ENCODE results near the gene MBD3. TPM values are rescaled to one million over a fixed set of nuclear protein-coding genes. Genes with fewer than 3 reads are reported as not detected.

The MBD3 gene
- total and polyA plus RNA-seq, 4 donors: 12.4 to 57.6 (median 50.2) TPM

- Histone ChIP-seq H3K9ac (ENCODE audit: low read depth in 1 of 2, low read length in 2 of 2) (no peak overlapping the region), H3K36me3 (ENCODE audit: control insufficient read depth in 4 of 4, insufficient read depth in 3 of 4, low read depth in 1 of 4, low read length in 3 of 4) (peaks cover 0 to 3% (median 0%) of the 10 kb centered on the region in 4 donors), H3K4me1 (ENCODE audit: control insufficient read depth in 4 of 4, insufficient read depth in 4 of 4, low read length in 3 of 4) (no peaks in the 10 kb centered on the region), H3K27ac (ENCODE audit: low read depth in 1 of 2, low read length in 2 of 2) (no peak overlapping the region), H3K4me3 (ENCODE audit: low read depth in 1 of 3, low read length in 3 of 3) (no peak overlapping the region), H3K27me3 (ENCODE audit: control insufficient read depth in 4 of 4, insufficient read depth in 4 of 4, low read length in 3 of 4) (no peaks in the 10 kb centered on the region), H3K9me3 (ENCODE audit: control insufficient read depth in 4 of 4, low read length in 3 of 4) (no peaks in the 10 kb centered on the region)
- 96% methylated on average over 121 of the region's 121 CpGs for WGBS
- TF ChIP-seq EGR1 (IDR thresholded peaks at IDR 0.05; ENCODE audit: low read depth in 2 of 2) (no peak), CTCF (IDR thresholded peaks at IDR 0.05; ENCODE audit: low read depth, low read length, missing input control) (no peak), TAF1 (conservative IDR thresholded peaks at IDR 0.05) (no peak), FOXA1 (IDR thresholded peaks at IDR 0.05) (no peak), RAD21 (IDR thresholded peaks at IDR 0.05) (no peak), JUND (IDR thresholded peaks at IDR 0.05) (no peak), HNF4G (IDR thresholded peaks at IDR 0.05) (no peak), REST (IDR thresholded peaks at IDR 0.05) (no peak)
- DNase-seq (ENCODE audit: low spot score): no peak
These were observed 36.9 kb downstream of the MBD3 start for GRCh38 chr19:1555487-1556389.

GRCh38 chr19:1554968-1555367, 37.7 kb downstream of the MBD3 start:
- Histone ChIP-seq H3K9ac (ENCODE audit: low read depth in 1 of 2, low read length in 2 of 2) (no peak overlapping the region), H3K27me3 (ENCODE audit: control insufficient read depth in 4 of 4, insufficient read depth in 4 of 4, low read length in 3 of 4) (no peaks in the 10 kb centered on the region), H3K4me3 (ENCODE audit: low read depth in 1 of 3, low read length in 3 of 3) (no peak overlapping the region), H3K4me1 (ENCODE audit: control insufficient read depth in 4 of 4, insufficient read depth in 4 of 4, low read length in 3 of 4) (no peaks in the 10 kb centered on the region), H3K27ac (ENCODE audit: low read depth in 1 of 2, low read length in 2 of 2) (no peak overlapping the region), H3K9me3 (ENCODE audit: control insufficient read depth in 4 of 4, low read length in 3 of 4) (no peaks in the 10 kb centered on the region), H3K36me3 (ENCODE audit: control insufficient read depth in 4 of 4, insufficient read depth in 3 of 4, low read depth in 1 of 4, low read length in 3 of 4) (peaks cover 0 to 3% (median 0%) of the 10 kb centered on the region in 4 donors)
- WGBS: 92% methylated on average over 24 of the region's 24 CpGs
- no peak for DNase-seq (ENCODE audit: low spot score)
- no peak for TF ChIP-seq JUND (IDR thresholded peaks at IDR 0.05)
- no peak for TF ChIP-seq NR2F2 (IDR thresholded peaks at IDR 0.05)
- TF ChIP-seq RXRA (IDR thresholded peaks at IDR 0.05): no peak
- TF ChIP-seq REST (IDR thresholded peaks at IDR 0.05): no peak
- no peak for TF ChIP-seq TAF1 (conservative IDR thresholded peaks at IDR 0.05)
- no peak for TF ChIP-seq HNF4A (conservative IDR thresholded peaks at IDR 0.05)
- TF ChIP-seq YY1 (IDR thresholded peaks at IDR 0.05): no peak
- no peak for TF ChIP-seq FOXA2 (IDR thresholded peaks at IDR 0.05)
- no peak for TF ChIP-seq ATF3 (IDR thresholded peaks at IDR 0.05)
- no peak for TF ChIP-seq SP1 (IDR thresholded peaks at IDR 0.05)
- TF ChIP-seq GABPA (IDR thresholded peaks at IDR 0.05 in 1 of 2, conservative IDR thresholded peaks at IDR 0.05 in 1 of 2): no peak
- no peak for TF ChIP-seq CTCF (IDR thresholded peaks at IDR 0.05; ENCODE audit: low read depth, low read length, missing input control)
- no peak for TF ChIP-seq FOXA1 (IDR thresholded peaks at IDR 0.05)
- no peak for TF ChIP-seq HNF4G (IDR thresholded peaks at IDR 0.05)
- no peak for TF ChIP-seq EGR1 (IDR thresholded peaks at IDR 0.05; ENCODE audit: low read depth in 2 of 2)
- no peak for TF ChIP-seq RAD21 (IDR thresholded peaks at IDR 0.05)
